Hematopoietic multipotent progenitor cell (in vitro differentiated cells): ENCODE data around the gene CCDC192. TPM values are rescaled to one million over a fixed set of nuclear protein-coding genes. Genes with fewer than 3 reads are reported as not detected.
A peak's percentile ranks its signal among the peaks of the same experiment; 100 is the strongest.

ENCODE experiments used
- DNase-seq, 3 donors: peaks; one replicate each; pipeline ENCODE4 v3.0.0-alpha.2; 2011 to 2015; ENCODE audit warnings: low read depth in 2 of 3, low spot score in 2 of 3
- total RNA-seq: library from RNA; depleted of rRNA; stranded (reverse); fragments of >200 nt; gene quantifications from one replicate; pipeline ENCODE4 v1.2.3, GENCODE V29; 2012

The CCDC192 gene
- total RNA-seq, 1 donor, result not detected

- DNase-seq, result no peak
Observed at GRCh38 chr5:127911619-127912018, 208.4 kb downstream of the CCDC192 start.

DNA sequence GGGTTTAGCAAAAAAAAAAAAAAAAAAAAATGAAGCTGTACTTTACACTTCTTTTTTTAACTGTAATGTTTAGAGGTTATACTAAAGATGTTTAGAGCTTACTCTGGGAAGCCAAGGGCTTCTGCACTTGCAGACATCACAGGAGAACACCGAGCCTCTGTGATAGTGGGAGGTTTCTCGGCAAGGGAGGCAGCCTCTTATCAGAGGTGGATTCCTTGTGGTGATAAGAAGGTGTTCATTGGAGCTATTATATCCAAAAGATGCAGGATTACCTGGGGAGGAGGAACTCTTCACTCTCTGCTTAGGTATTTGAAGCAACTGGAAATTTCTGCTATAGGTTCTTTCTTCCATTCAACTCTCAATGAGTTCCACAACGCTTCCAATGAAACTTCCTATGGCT lies 209.2 kb downstream of the CCDC192 start:
- no peak for DNase-seq

DNA sequence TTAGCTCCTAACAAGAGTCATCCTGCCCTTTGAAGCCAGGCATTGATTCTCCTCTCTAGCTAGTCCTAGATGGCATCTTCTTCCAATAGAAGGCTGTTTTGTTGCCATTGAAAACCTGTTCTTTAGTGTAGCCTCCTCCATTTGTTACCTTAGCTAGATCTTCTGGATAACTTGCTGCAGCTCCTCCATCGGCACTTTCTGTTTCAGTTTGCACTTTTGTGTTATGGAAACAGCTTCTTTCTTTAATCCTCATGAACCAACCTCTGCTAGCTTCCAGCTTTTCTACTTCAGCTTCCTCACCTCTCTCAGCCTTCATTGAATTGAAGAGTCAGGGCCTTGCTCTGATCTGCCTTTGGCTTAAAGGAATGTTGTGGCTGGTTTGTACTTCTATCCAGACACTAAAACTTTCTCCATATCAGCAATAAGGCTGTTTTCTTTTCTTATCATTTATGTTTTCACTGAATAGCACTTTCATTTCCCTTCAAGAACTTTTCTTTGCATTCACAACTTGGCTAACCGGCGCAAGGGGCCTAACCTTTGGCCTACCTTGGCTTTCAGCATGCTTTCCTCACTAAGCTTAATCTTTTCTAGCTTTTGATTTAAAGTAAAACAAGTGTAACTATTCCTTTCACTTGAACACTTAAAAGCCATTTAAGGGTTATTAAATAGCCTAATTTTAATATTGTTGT lies 213.8 kb downstream of the CCDC192 start:
- DNase-seq, result peak in 2 of 3 donors; percentile 2 to 37

- DNase-seq, result no peak
Observed at GRCh38 chr5:127919006-127919796, 216.0 kb downstream of the CCDC192 start.

- no peak for DNase-seq
Observed at GRCh38 chr5:127919818-127920217, 216.6 kb downstream of the CCDC192 start.

GRCh38 chr5:127920936-127921335 lies 217.7 kb downstream of the CCDC192 start:
- DNase-seq, result no peak

DNA sequence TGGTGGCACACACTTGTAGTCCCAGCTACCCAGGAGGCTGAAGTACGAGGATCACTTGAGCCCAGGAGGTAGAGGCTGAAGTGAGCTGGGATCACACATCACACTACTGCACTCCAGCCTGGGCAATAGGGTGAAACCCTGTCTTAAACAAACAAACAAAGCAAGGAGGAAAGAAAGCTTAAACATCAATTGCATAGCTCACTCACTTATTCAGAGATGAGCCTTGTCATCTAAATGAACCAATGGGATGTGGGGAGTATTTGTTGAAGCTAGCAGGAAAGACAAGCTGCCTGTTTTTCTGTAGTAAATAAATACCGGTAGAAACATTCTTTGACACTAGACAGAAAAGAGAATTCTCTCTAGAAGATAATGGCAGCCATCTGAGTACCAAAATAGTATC lies 219.4 kb downstream of the CCDC192 start:
- no peak for DNase-seq

DNA sequence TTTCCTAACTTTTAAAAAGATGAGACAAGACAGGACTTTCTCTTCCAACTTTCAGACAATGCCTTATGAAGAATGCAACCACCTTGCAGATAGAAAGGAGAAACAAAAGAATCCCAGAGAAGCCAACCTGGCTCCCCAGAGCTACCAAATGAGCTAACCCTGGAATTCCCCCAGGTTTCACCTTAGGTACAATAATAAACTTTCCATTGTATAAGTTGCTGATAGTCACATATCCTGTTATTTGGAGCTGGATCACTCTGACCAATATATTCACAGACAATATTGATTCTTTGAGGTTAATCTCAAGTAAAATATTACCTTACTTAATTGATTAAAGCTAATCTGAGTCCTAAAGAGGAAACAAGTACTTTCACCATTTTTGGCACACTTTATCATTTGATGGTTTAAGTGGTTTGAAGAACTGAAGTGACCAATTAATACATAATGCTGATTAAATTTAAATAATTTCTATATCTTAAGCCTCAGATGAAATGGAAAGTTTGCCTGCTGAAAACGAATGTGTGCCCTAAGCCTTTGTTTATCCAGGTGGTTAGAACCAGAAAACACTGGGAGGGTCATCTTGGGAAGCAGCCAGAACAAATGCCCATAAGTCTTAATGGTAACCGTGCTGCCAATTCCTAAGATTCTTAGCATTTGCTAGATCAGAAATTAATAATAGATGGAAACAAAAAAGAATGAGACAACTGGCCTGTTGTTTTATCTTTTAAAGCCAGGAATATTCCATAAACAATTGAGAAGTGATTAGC lies 220.8 kb downstream of the CCDC192 start:
- no peak for DNase-seq

GRCh38 chr5:127924606-127925005 lies 221.4 kb downstream of the CCDC192 start:
- no peak for DNase-seq

DNA sequence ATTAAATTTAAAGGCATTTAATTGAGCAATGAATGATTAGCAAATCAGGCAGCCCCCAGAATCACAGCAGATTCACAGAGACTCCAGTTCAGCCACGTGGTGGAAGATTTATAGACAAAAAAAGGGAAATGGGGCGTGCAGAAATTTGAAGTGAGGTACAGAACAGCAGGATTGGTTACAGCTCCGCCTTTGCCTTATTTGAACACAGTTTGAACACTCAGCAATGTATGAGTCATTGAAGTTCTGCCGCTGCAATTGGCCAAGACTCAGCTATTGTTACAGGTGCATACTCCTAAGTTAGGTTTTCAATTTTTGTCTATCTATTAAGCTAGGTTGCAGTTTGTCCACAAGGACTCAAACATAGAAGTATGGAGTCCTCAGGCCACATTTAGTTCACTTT lies 222.7 kb downstream of the CCDC192 start:
- DNase-seq, result peak in 2 of 3 donors; percentile 20 to 21

DNA sequence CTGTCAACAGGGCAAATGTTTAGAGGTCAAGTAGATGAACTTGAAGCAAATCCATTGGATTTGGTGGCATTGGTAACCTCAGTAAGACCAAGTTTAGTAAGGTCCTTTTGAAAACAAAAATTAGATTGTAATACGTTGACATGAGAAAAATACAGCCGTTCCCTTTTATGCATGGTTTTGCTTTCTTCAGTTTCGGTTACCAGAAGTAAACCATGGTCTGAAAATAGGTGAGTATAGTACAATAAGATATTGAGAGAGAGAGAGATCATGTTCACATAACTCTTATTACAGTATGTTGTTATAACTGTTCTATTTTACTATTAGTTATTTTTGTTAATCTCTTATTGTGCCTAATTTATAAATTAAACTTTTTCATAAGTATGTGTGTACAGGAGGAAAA lies 223.8 kb downstream of the CCDC192 start:
- no peak for DNase-seq

DNA sequence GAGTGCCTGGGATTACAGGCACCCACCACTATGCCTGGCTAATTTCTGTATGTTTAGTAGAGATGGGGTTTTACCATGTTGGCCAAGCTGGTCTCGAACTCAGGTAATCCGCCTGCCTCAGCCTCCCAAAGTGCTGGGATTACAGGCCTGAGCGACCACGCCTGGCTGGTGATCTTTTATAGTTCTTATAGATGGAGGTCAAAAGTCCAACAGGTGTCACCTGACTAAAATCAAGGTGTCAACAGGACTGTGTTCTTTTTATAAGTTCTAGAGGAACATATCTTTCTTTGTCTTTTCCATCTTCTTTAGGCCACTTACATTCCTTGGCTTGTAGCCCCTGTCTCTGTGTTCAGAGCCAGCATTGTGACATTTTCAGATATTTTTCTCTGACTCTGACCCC lies 224.9 kb downstream of the CCDC192 start:
- no peak for DNase-seq

- DNase-seq, result no peak
Observed at GRCh38 chr5:127930311-127930710, 227.1 kb downstream of the CCDC192 start.

DNA sequence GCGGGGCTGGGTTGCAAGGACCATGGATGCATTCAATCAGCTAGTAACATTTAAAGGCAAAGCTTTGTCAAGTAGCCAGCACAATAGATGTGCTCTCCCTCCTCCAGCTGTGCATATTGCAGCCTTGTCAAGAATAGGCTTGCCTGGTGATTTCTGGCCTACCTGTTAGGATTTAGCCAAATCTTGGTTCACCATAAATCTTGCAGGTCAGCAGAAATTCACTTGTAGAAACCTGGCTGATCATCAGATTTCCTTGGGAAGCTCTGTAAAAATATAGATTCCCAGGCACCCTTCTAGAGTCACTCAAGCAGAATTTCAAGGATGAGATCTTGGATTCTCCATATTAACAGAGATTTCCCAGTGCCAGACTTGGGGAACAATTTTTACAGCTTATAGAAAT lies 228.2 kb downstream of the CCDC192 start:
- no peak for DNase-seq

GRCh38 chr5:127933348-127933747 lies 230.2 kb downstream of the CCDC192 start:
- no peak for DNase-seq

- no peak for DNase-seq
Observed at GRCh38 chr5:127934791-127935256, 231.6 kb downstream of the CCDC192 start.

DNA sequence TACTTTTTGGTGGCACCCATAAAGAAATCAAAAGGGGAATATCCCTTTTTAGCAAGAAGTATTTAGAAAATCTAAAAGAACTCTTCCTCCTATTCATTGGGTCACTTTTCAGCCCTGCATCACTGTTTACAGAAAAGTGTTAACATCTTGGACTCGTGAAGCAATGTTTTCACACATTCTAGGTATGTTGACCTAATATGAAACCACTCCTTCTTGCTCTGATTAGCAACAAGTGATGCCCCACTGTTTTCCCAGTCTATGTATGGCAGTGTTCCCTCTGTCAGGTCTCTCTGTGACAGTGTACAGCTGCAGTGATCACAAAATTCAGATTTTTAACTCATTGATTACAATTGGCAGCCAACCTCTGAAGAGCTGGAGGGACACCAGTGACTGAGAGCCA lies 232.2 kb downstream of the CCDC192 start:
- no peak for DNase-seq

GRCh38 chr5:127936439-127936972 lies 233.3 kb downstream of the CCDC192 start:
- DNase-seq, result no peak

DNA sequence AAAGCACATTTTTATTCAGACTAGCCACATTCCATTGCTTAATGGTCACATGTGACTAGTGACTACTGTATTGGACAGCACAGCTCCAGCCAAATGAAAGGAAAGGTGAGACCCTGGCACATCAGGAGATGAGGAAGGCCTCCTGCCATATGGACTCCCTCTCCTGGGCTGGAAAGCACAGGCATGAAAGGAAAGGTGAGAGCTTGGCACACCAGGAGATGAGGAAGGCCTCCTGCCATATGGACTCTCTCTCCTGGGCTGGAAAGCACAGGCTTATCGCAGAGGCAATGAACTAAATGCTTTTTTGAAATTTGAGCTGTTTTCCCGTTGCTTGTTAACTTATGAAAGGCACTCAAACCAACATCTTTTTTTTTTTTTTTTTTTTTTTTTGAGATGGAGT lies 235.6 kb downstream of the CCDC192 start:
- DNase-seq, result no peak

DNA sequence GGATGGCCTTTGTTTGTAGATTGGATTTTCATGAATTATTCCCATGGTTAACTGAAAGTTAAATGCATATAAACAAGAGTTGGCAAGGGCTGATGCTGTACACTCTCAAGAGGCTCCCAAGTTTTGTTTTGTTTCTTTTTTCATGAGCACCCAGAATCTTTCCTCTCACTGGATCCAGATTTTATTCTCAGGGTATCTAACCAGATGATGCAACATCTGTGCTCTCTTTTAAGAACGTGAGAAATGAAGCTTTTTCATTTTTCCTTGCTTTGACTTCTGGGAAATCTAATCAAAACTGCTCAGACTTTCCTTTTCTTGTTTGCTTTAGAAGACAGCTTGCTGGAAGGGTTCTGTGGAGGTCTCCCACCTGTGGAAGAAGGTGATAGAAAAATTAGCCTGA lies 237.7 kb downstream of the CCDC192 start:
- DNase-seq, result no peak

GRCh38 chr5:127941646-127942045 lies 238.5 kb downstream of the CCDC192 start:
- no peak for DNase-seq
